Activated effector memory CD4-positive, alpha-beta T cell treated with Interleukin-2 at 50 U/mL for 16 hours (primary cell): ENCODE data around the gene EIF4A2.

ENCODE experiments used
- DNase-seq: peaks from one replicate; pipeline ENCODE4 v3.0.0-alpha.2; 2020

EIF4A2 gene

DNA sequence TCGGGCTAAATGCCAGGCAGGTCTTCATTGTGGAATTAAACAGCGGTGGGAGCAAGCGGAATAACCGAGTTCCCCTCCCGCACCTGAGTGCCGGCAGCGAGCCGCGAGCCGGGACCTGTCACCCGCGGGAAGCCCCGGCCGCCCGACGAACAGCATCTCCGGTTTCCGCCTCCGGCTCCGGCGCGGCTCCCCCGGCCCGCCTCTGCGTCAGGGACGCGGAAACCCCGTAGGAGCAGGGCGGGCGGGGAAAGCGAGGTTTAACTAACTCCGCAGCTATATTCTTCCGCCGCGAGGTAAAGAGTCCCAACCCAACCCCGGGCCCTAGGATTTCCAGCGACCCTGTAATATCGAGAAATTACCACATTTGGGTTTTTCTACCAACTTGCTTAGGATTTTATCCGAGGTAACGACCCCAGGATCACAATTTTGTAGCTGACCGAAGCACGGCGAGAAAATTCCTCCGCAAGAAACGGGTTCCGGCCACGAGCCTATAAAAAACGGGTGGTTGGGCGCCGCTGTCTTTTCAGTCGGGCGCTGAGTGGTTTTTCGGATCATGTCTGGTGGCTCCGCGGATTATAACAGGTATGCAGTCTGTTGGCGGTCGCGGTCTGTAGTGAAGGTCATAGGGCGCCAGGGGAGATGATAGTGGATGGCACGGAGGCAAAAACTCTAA, at the start of gene EIF4A2:
EIF4A2 (plus strand) TSS at position 520 of the 673 bp plus-strand sequence; CDS start at position 554, 34 bp downstream.
- peak; percentile 82 for DNase-seq

DNA sequence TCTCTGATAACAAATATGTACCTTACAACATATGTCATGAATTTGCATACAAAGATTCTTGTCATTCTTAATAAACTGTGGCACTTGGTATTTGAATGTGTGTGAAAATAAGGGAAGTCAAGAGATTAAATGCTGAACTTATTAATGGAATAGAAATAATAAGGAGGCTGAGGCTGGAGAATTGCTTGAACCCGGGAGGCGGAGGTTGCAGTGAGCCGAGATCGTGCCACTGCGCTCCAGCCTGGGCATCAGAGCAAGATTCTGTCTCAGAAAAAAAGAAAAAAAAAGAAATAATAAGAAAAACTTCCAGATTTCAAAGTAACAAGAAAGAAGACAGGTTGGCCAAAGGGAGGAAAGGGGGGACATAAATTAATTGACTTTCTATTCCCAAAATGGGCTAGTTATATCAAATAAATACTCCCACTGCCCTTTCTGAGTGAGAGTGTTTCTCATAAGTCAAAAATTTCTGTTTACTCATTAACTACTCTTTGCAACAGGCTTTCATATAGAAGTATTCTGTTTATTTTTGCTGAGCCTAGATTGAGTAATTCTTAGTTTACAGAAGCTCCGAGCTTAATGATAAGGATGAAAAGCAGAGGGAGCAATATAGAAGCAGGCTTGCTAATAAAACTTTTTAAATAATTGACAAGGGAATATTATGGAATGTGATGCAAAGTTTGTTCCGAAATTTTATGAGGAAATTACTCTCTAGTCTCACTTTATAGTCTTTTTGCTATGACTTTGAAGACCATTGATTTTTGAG, 40.6 kb upstream of the EIF4A2 start:
- no peak for DNase-seq

DNA sequence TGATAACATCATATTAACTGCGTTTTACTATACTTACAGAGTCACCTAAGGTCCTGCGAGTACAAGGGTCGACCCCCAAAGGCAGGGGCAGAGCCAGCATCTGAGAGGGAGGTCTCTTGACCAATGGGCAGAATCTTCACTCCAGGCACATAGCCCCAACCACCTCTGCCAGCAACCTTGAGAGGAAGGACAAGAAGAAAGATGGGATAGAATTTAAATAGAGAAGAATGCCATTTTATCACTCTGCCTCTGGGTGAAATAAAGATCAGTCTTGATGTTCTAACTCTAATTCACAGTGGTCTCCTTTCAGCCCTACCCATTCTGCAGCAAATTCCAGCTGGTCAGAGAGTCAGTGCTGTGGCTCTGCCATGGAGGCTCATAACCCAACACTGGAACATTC, 39.7 kb upstream of the EIF4A2 start:
- DNase-seq: no peak

DNA sequence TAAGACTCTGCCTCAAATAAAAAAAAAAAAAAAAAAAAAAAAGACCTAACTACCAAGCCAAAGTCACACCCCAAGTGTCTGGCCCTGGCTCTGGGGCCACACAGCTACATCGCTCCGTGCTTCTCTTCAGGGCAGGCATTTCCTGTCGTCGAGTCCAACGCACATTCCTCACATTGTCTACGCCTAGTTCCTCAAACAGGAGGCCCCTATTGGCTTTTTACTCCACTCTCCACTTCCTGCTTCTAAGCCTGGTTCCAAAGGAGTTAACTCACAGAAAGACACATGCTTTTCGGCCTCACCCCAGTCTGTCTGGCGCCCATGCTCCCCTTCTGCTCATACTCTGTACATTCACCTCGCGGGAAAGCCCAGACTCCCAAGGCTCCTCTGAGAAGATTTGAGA, 37.4 kb upstream of the EIF4A2 start:
- no peak for DNase-seq

DNA sequence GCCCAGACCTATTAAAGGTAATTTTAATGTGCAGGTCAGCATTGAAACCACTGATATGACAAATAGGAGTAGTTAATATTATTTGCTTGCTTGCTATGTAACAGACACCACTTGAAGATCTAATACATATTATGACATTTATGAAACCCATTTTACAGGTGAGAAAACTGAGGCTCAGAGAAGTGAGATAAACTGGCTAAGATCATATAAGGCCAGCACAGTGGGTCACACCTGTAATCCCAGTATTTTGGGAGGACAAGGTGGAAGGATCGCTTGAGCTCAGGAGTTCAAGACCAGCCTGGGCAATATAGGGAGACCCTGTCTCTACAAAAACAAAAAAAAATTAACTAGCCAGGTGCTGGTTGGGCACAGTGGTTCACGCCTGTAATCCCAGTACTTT, 33.1 kb upstream of the EIF4A2 start:
- no peak for DNase-seq

DNA sequence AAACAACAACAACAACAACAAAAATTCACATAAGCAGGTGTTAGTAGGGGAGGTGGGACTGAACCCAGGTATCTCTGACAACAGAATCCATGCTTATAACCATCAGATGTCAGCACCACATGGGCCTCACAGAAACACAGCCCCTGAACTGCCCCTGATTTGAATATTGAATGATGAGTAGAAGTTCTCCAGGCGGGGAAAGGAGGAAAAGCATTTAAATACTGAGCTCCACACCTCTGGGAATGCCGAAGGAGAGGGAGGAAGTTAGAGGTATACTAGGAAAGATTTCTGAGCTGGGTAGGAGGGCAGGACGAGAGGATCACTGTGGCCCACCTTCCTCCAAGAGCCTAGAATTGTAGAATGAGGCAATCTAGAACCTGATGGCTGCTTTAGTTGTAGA, 31.9 kb upstream of the EIF4A2 start:
- DNase-seq: no peak

DNA sequence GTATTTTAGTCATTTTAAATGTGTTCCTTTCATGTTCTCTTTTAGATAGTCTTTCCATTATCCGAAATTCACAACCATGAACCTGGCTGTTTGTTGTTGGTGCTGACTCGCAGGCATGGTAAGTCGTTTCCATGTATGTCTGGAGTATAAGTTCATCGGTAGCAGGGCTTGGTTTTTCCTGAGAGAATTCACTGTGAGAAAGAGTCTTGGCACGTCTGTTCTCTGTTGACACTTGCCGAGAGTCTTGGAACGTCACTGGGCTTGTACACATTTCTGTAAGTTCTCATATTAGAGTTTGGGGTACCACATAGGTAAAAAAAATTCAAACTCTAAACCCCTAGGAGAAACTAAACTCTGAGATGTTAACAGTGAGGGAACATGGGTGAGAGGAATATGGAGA, 29.4 kb upstream of the EIF4A2 start:
- no peak for DNase-seq

DNA sequence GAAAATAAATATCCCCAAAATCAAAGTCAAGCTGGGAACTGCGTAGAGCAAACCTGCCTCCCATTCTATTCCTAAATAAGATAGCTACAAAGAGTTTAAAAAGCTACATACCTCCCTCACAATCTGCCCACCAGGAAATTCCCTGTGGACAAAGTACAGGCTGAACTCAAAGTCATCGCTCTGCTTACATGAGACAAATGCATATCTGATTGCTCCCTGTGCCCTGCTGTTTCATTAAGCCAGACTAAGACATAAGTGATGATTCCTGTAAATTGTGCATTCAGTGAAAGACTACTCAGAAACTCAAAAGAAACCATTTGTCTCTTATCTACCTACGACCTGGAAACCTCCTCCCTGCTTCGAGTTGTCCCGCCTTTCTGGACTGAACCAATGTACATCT, 28.5 kb upstream of the EIF4A2 start:
- no peak for DNase-seq

DNA sequence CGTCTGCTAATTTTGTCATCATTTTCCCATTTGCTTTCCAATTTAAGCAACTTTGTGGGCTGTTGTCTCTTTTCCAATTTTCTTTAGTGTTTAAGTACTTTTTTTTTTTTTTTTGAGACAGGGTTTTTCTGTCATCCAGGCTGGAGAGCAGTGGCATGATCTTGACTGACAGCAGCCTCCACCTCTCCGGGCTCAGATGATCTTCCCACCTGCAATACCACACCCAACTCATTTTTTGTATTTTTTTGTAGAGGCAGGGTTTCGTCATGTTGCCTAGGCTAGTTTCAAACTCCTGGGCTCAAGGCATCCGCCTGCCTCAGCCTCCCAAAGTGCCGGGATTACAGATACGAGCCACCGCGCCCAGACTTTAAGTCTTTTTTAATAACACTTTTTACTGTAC, 26.2 kb upstream of the EIF4A2 start:
- DNase-seq: no peak

DNA sequence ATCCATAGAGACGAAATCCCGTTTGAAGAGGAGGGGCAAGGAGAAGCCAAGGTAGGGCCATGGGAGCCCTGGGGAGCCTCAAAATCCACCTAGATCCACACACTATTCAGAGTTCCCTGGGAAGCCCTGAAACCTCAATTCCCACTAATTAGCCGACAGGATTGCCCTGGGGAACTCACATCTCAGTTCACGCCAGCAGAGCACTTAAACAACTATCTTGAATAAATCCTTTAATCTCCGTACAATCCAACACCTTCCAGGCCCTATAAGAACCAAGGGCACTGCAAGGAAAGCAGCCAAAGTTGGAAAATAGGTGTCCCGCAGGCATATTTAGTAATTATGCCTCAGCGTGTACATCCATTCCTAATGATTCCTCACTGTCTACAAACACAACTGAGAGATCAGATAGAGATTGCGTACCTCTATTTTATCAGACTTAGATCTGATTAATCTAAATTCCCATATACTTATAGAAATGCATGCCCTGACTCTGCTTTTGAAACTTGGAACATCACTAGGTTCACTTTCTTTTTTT, 25.6 kb upstream of the EIF4A2 start:
- no peak for DNase-seq

DNA sequence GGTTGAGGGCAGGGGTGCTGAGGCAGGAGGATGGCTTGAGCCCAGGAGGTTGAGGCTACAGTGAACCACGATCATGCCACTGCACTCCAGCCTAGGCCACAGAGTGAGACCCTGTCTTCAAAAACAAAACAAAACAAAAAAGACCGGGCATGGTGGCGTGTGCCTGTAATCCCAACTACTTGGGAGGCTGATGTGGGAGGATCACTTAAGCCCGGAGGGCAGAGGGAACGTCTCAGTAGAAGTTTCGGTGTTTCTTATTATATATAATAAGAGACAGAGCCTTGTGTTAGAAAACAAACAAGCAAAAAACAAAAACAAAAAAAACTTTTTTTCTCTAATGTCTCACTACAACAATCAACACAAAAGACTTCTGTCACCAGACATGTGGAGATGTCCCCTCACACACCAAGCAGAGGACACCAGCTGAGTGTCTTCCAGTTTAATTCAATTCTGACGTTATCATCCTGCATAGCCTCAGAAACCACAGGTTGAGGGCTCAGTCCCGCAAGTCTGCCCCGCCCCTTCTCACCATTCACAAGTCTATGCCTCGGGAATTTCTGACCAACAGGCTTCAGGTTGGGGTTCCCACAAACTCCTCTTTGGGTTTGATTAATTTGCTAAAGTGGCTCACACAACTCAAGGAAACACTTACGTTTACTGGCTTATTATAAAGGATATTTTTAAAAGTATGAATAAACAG, 24.0 kb upstream of the EIF4A2 start:
- no peak for DNase-seq

DNA sequence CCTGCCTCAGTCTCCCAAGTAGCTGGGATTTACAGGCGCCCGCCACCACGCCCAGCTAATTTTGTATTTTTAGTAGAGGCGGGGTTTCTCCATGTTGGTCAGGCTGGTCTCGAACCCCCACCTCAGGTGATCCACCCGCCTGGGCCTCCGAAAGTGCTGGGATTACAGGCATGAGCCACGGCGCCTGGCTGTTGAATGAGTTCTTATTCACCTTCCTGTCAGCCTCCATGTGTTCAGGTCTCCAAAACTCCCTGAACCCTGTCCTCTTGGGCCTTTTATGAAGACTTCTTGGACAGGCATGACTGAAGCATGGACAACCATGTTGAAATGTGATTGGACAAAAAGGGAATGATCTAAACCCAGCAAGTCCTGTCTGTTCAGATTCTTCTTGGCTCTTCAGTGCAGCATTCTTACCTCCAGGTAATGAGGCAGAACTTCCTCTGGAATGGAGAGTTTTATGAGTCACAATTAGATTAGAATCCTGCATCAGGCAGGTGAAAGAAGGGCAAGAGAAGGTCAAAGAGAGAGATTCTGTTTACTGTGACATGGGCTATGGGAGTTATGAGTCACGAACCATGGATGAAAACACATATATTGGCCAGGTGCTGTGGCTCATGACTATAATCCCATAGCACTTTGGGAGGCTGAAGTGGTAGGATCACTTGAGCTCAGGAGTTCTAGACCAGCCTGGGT, 23.1 kb upstream of the EIF4A2 start:
- no peak for DNase-seq

DNA sequence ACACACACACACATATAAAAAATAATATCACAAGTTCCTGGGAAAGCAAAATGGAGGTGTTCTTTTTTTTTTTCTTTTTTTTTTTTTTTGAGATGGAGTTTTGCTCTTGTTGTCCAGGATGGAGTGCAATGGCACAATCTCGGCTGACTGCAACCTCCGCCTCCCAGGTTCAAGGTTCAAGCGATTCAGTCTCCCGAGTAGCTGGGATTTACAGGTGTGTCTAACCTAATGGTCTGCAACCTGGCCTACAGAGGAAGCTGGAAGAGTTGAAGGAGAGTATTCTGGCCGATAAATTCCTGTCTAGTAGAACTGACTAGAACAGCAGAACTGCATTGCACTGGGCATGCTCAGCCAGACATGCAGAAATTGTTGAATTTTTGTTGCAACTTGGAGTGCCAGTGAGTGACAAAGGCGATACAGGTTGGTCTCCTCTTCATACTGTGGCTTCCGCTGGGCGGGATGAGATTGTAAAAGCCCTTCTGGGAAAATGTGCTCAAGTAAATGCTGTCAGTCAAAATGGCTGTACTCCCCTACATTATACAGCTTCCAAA, 22.4 kb upstream of the EIF4A2 start:
- DNase-seq: no peak

DNA sequence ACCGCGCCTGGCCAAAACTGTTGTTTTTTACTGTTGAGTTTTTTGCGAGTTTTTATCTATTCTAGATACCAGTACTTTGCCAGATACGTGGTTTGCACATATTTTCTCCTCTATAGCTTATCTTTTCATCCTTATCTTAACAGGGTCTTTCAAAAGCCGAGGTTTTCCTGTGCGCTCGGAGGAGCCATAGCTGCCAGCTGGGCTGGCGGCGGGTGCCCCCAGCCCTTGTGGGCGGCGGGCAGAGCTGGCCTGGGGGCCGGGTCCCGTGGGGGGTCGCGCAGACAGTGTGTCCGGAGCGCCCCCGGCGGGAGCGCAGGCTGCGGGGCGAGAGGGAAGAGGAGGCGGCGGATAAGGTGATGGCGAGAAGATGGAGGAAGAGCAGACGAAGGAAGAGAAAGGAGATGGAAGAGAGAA, 11.1 kb upstream of the EIF4A2 start:
- DNase-seq: no peak

DNA sequence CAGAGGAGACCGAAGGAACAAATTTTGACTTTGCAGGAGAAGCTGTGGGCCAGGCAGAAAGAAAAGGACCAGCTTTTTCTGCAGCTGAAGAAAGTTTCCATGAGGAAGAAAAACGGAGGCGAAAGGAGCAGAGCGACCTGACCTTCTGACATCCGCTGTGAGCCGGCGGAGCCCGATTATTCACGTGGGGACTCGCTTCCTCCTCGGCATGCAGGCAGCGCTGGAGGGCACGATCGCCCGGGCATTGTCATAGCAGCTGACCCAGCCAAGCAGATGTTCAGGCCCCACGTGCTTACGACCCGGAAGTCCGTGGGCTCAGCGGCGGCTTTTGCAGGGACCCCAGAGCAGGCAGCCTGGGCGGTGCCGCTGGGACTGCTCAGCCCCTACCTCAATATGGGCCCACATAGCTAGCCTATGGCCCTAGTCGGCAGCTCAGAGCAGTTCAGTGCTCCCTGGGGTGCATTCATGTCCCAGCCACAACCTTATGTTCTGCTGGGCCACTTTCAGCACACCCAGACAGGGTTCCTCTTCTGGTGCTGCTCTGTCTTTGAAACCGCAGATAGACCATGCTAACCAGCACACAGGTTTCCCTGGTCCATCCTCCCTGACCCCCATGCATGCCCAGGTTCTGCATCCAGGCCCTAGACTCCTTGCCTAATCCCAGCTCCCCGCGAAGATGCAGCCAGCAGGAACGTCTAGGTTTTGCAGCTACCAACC, 10.5 kb upstream of the EIF4A2 start:
- DNase-seq: peak; percentile 54

DNA sequence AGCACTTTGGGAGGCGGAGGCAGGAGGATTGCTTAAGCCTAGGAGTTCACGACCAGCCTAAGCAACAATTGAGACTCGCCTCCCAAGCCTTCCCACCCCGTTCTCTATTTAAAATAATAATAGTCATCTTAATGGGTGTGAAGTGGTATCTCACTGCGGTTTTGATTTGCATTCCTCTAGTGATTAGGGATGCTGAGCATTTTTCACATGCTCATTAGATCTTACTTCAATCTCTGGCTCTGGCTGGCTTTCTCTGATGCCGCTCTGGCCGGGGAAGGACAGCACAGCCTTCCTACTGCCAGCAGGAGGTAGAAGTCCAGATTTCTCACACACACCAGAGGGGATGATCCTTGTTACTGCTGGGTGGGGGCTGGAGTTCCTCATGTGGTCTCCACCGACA, 7.4 kb upstream of the EIF4A2 start:
- no peak for DNase-seq

DNA sequence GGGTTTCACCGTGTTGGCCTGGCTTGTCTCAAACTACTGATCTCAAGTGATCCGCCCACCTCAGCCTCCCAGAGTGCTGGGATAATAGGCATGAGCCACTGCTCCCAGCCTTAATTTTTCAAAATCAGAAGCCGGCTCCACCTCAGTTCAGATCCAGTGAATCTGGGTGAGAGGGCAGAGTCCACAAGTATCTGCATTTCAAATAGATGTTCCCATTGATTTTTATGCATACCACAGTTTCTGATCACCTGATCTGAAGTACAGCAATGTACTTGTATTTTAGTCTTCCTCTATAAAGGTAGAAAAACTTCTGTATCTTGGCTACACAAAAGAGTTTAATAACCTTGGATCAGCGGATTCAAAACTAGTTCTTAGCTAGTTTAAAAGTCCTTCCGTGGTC, 4.2 kb upstream of the EIF4A2 start:
- no peak for DNase-seq

DNA sequence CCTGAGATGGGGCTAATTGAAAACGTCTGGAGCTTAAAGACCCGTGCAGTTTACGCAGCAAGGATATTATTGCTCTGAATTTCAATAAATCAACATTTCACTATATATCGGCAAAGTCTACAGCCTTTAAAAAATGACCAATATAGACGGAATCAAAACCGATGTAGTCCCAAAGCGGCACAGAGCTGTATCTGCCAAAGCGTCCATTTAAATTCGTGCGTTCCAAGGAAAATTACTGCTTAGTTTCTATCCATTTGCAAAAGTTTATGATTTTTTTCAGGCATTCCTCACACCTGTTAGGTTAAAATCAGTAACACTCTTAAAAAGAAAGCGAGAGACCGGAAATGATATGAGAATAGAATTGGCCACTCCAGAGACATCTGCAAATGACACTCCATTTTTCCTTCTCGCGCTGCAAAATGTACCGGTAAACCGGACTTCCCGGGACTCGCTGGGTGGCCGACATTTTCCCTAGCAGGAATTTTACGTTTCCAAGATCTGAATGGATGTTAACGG, 777 bp upstream of the EIF4A2 start:
- DNase-seq: no peak

DNA sequence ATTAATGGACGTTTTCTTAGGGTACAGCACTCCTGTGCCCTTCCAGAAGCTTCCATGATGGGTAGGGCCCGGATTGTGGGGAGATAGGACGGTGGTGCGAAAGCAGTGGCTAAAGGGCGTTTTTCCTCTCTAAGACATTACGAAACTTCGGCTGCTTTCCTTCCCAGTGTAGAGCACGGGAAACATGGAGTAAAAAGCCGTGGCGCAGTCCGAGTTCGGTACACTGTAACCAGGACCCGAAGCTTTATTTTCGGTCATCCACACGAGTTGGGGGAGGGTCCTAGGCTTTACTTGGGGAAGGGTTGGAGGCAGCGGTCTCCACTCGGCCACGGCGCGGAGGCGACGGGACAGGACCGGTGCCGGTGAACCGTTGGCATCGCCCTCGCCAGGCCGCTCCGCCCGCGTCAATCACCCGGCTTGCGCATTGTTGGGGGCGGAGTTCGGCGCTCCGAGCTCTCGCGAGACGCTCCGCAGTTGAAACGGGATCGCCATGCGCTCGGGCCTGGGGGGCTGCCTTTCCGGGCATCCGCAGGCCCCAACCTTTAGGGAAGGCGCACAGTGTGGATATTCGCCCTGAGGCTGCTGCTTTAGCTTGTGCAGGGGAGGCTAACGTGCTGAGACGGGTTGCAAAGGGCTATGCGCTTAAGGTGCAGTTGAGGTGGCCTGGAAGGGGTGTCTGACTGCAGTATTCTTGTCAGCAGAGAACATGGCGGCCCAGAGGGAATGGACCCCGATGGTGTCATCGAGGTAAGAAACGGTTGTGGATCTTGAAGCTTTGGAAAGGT, 546 bp downstream of the EIF4A2 start:
- DNase-seq: peak; percentile 74

DNA sequence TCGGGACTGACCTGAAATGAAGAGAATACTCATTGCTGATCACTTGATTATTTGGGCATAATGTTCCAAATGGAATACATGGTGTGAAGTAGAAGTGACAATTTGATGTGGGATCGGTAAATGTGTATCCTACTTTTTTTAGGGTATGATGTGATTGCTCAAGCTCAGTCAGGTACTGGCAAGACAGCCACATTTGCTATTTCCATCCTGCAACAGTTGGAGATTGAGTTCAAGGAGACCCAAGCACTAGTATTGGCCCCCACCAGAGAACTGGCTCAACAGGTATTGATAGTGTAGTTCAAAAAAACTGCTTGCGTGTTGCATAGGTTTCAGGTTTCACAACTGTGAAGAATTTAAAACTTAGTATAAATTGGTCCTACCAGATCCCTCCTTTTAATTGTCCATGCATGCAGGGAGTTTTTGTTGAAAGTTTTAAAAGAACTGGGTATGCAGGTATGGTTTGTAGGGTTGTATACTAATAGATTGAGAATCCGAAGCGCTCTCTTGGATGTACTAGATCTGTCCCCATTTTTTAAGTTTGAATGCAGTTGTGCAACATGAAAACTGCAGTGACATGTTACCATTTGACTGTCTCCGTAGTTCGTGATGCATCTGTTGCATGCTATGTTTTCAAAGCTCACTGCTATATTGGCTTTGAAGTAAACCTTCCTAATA, 1.6 kb downstream of the EIF4A2 start:
- DNase-seq: no peak
